Tibial nerve (tissue), 4 donors: ENCODE results near the gene EXOC2. TPM values are rescaled to one million over a fixed set of nuclear protein-coding genes. Genes with fewer than 3 reads are reported as not detected.

ENCODE experiments used
- DNase-seq, 2 donors: peaks; one replicate each; pipeline ENCODE4 v3.0.0-alpha.2; 2019; ENCODE audit warnings: low spot score in 2 of 2
- H3K27ac ChIP-seq, 4 donors: fragments of 200-600 bp; sonication (generic) in 3 of 4; one replicate each; pipeline ENCODE4 v1.5.1; 2017 to 2019; ENCODE audit warnings: mild to moderate bottlenecking in 1 of 4
- H3K27me3 ChIP-seq, 2 donors: fragments of 200-600 bp; sonication (generic) in 1 of 2; one replicate each; pipeline versions ENCODE4 v1.5.1 to v1.6.0; 2017 to 2019
- H3K36me3 ChIP-seq, 3 donors: fragments of 200-600 bp; sonication (generic); one replicate each; pipeline ENCODE4 v1.5.1; 2018 to 2019
- H3K4me1 ChIP-seq, 4 donors: fragments of 200-600 bp; sonication (generic) in 3 of 4; one replicate each; pipeline ENCODE4 v1.5.1; 2017 to 2019
- H3K4me3 ChIP-seq, 4 donors: fragments of 200-600 bp; sonication (generic) in 3 of 4; one replicate each; pipeline ENCODE4 v1.5.1; 2017 to 2019; ENCODE audit warnings: mild to moderate bottlenecking in 1 of 4, moderate library complexity in 1 of 4
- H3K9me3 ChIP-seq, 4 donors: fragments of 200-600 bp; sonication (generic) in 3 of 4; one replicate each; pipeline ENCODE4 v1.5.1; 2017 to 2019
- EP300 ChIP-seq, 2 donors: sonication (generic); formaldehyde crosslinking; IDR thresholded peaks; one replicate each; pipeline ENCODE4 v1.6.1; 2017; ENCODE audit warnings: antibody characterized with exemption in 2 of 2, mild to moderate bottlenecking in 1 of 2
- POLR2A ChIP-seq, 2 donors: fragments of 450-650 bp; IDR thresholded peaks; one replicate each; pipeline ENCODE4 v1.6.1; 2017; ENCODE audit warnings: antibody characterized with exemption in 2 of 2, mild to moderate bottlenecking in 2 of 2, moderate library complexity in 2 of 2
- WGBS, 2 donors: methylation state at CpG; one replicate each; pipeline ENCODE4 v1.1.5; 2018; 5-methylcytosine and 5-hydroxymethylcytosine counted together
- total RNA-seq, 4 donors: library from RNA; depleted of rRNA; stranded (reverse); fragments of >200 nt; gene quantifications; one replicate each; pipeline ENCODE4 v1.1.0, GENCODE V29; 2016
- TF ChIP-seq, protein P1 (sequence below), 5 experiments: fragments of 200-600 bp in 3 of 5; fragments of 450-650 bp in 2 of 5; sonication (generic) in 3 of 5; IDR thresholded peaks; one replicate each; pipeline ENCODE4 v1.5.1; 2016 to 2019; ENCODE audit warnings: antibody characterized with exemption in 5 of 5, mild to moderate bottlenecking in 3 of 5, moderate library complexity in 2 of 5

EXOC2 gene
- total RNA-seq, 4 donors from 2014 or later: 20.8 to 30.0 (median 24.1) TPM

- H3K4me1 ChIP-seq: no peaks in the 10 kb centered on the region
- no peaks in the 10 kb centered on the region for H3K27me3 ChIP-seq
- H3K4me3 ChIP-seq: no peak overlapping the region
- no peak for DNase-seq
- peak overlapping the region in 1 of 4 donors; percentile 18 for H3K27ac ChIP-seq
- 87 to 95% methylated on average over 5 to 6 of the region's 6 CpGs for WGBS, 2 donors
- TF ChIP-seq POLR2A (IDR thresholded peaks at IDR 0.05): no peak
- TF ChIP-seq, protein P1, sequence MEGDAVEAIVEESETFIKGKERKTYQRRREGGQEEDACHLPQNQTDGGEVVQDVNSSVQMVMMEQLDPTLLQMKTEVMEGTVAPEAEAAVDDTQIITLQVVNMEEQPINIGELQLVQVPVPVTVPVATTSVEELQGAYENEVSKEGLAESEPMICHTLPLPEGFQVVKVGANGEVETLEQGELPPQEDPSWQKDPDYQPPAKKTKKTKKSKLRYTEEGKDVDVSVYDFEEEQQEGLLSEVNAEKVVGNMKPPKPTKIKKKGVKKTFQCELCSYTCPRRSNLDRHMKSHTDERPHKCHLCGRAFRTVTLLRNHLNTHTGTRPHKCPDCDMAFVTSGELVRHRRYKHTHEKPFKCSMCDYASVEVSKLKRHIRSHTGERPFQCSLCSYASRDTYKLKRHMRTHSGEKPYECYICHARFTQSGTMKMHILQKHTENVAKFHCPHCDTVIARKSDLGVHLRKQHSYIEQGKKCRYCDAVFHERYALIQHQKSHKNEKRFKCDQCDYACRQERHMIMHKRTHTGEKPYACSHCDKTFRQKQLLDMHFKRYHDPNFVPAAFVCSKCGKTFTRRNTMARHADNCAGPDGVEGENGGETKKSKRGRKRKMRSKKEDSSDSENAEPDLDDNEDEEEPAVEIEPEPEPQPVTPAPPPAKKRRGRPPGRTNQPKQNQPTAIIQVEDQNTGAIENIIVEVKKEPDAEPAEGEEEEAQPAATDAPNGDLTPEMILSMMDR (IDR thresholded peaks at IDR 0.05): no peak
- no peak for TF ChIP-seq EP300 (IDR thresholded peaks at IDR 0.05)
- H3K36me3 ChIP-seq: no peaks in the 10 kb centered on the region
- H3K9me3 ChIP-seq: no peaks in the 10 kb centered on the region
Measured at GRCh38 chr6:437037-437392, 255.9 kb downstream of the EXOC2 start.

DNA sequence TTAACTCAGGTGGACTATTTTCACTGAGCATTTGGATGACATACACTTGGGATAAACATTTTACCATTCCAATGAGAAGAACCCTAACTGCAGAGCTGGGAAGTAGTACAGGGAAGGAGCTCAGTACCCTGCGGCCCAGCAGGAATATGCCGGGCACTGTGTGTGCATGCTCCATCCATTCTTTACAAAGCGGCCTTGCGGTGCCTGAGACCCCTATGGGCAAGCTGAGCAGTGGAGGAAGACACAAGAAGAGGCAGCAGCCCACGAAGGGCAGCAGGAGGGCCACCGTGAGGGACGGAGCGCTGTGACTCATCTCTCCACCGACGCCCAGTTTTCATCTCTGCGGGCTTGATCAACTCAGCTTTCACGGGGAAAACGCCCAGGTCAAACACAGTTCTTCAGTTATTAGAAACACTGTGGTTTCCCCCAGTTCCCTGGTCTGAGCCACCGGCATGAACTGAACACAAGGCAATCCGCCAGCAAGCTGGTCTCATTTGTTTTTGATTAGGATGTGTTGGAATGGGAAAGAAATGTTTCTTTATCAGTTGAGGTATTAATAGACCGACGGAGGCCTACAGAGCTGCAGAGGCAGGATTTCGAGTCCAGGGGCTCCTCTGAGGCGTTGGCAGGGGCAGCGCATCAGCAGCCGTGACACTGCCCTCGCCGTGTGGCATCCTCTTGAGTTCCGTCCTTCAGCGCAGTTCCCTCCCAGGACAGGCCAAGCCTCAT is 256.5 kb downstream of the EXOC2 start:
- WGBS, 2 donors: 80 to 85% methylated on average over 25 of the region's 25 CpGs
- no peaks in the 10 kb centered on the region for H3K4me1 ChIP-seq
- TF ChIP-seq EP300 (IDR thresholded peaks at IDR 0.05) (no peak), POLR2A (IDR thresholded peaks at IDR 0.05) (no peak)
- TF ChIP-seq, protein P1 (IDR thresholded peaks at IDR 0.05): no peak
- no peaks in the 10 kb centered on the region for H3K36me3 ChIP-seq
- DNase-seq: peak in 1 of 2 donors; percentile 76
- H3K27me3 ChIP-seq: no peaks in the 10 kb centered on the region
- H3K27ac ChIP-seq: peak overlapping the region in 1 of 4 donors; percentile 18
- H3K4me3 ChIP-seq: no peak overlapping the region
- H3K9me3 ChIP-seq: no peaks in the 10 kb centered on the region

- Histone ChIP-seq H3K27me3 (no peaks in the 10 kb centered on the region), H3K4me3 (no peak overlapping the region), H3K36me3 (no peaks in the 10 kb centered on the region), H3K9me3 (no peaks in the 10 kb centered on the region), H3K27ac (no peak overlapping the region), H3K4me1 (no peaks in the 10 kb centered on the region)
- no peak for DNase-seq
- TF ChIP-seq EP300 (IDR thresholded peaks at IDR 0.05): no peak
- TF ChIP-seq POLR2A (IDR thresholded peaks at IDR 0.05): no peak
- TF ChIP-seq, protein P1 (IDR thresholded peaks at IDR 0.05): no peak
- WGBS, 2 donors: 97 to 98% methylated on average over 38 to 50 of the region's 50 CpGs
Measured at GRCh38 chr6:435441-436307, 257.3 kb downstream of the EXOC2 start.

Other genes with a start within 250 kb of the EXOC2 start
- 1 to 10 TPM in 3 of 4 donors, not detected in 1; 3.3 to 8.4 (median 7.5) TPM for gene HUS1B, start 36.0 kb downstream of the EXOC2 start, total RNA-seq